ENCODE data around the gene ARID5A.

GRCh38 chr2:96542357-96542977 is 5.9 kb downstream of the ARID5A start:
- TF ChIP-seq MTF1 (CRISPR knock-in tag; IDR thresholded peaks at IDR 0.05; ENCODE audit: borderline replicate concordance) = no peak
- no peak for TF ChIP-seq CHD2 (IDR thresholded peaks at IDR 0.05; ENCODE audit: low read depth, low read length)
